ENCODE data around the gene HES6.

GRCh38 chr2:238282861-238283738 is 43.3 kb upstream of the HES6 start:
- no peak for TF ChIP-seq CTCF (IDR thresholded peaks at IDR 0.05)
- TF ChIP-seq POLR2A (IDR thresholded peaks at IDR 0.05; ENCODE audit: low read depth), result no peak
- TF ChIP-seq POLR2AphosphoS5 (IDR thresholded peaks at IDR 0.05), result no peak
- no peak for TF ChIP-seq EP300 (IDR thresholded peaks at IDR 0.05)
